ENCODE data around the gene ERVH48-1. TPM values are rescaled to one million over a fixed set of nuclear protein-coding genes. Genes with fewer than 3 reads are reported as not detected.
"Not testable (repeated sequence)": the region's sequence is repeated elsewhere in the genome, so short reads cannot be mapped to it uniquely, and the experiment has no call there.

Gene ERVH48-1
- total and polyA plus RNA-seq, 7 donors, result 0.03 to 0.04 TPM; not detected in 5

DNA sequence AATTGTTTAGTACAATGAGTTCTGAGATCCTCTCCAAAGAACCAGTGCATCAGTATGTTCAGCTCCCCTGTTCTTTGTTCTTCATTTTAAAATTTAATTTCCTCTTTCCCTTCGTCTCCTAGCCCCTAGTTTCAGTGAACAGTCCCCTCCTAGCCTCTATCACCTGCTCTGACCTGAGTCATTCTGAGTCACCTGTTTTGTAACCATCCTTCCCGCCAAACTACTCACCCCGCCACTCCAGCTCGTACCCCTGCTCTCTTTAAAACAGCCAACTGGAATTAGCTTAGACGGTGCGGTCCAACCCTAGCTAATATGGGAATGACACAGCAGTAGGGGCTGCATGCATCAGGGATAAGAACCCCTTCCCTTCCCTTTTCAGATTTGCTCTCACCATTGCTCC lies 16.8 kb upstream of the ERVH48-1 start:
- no peak overlapping the region for H3K4me3 ChIP-seq
- ATAC-seq (no peak), DNase-seq (no peak)
- H3K27ac ChIP-seq, result no peak overlapping the region
- no peaks in the 10 kb centered on the region for H3K9me3 ChIP-seq
- no peak for TF ChIP-seq CTCF (IDR thresholded peaks at IDR 0.05)
- H3K4me1 ChIP-seq, result peaks cover 13% of the 10 kb centered on the region
- intact Hi-C loops (cut with DNase I), result no loop called here
- no peaks in the 10 kb centered on the region for H3K36me3 ChIP-seq (ENCODE audit: insufficient read depth in 1 of 2, low read depth in 1 of 2)
- no peaks in the 10 kb centered on the region for H3K27me3 ChIP-seq (ENCODE audit: insufficient read depth in 3 of 3, low read length in 2 of 3)
- WGBS, 3 donors, result 71 to 79% (median 74%) methylated on average over 6 of the region's 6 CpGs

- no peak overlapping the region for H3K4me3 ChIP-seq
- ATAC-seq (no peak), DNase-seq (no peak)
- intact Hi-C loops (cut with DNase I), result no loop called here
- no peaks in the 10 kb centered on the region for H3K36me3 ChIP-seq (ENCODE audit: insufficient read depth in 1 of 2, low read depth in 1 of 2)
- no peak for TF ChIP-seq CTCF (IDR thresholded peaks at IDR 0.05)
- H3K27ac ChIP-seq, result no peak overlapping the region
- no peaks in the 10 kb centered on the region for H3K9me3 ChIP-seq
- peaks cover 13% of the 10 kb centered on the region for H3K4me1 ChIP-seq
- H3K27me3 ChIP-seq (ENCODE audit: insufficient read depth in 3 of 3, low read length in 2 of 3), result no peaks in the 10 kb centered on the region
- 94 to 95% (median 94%) methylated on average over 6 of the region's 6 CpGs for WGBS, 3 donors
Observed at GRCh38 chr21:42941696-42942085, 16.3 kb upstream of the ERVH48-1 start.

- Histone ChIP-seq H3K36me3 (ENCODE audit: insufficient read depth in 1 of 2, low read depth in 1 of 2) (no peaks in the 10 kb centered on the region), H3K27me3 (ENCODE audit: insufficient read depth in 3 of 3, low read length in 2 of 3) (no peaks in the 10 kb centered on the region), H3K9me3 (no peaks in the 10 kb centered on the region), H3K27ac (peak overlapping the region; percentile 56), H3K4me1 (peaks cover 13% of the 10 kb centered on the region), H3K4me3 (no peak overlapping the region)
- ATAC-seq, result peak; percentile 98 to 99 (median 98)
- peak; percentile 70 to 77 for DNase-seq
- no peak for TF ChIP-seq CTCF (IDR thresholded peaks at IDR 0.05)
- WGBS, 3 donors, result 20 to 24% (median 20%) methylated on average over 16 of the region's 16 CpGs
- intact Hi-C loops (cut with DNase I), result loop anchor here (5.0 to 10.0 kb wide), 3 partner anchors 33 to 55 kb away; partner anchors contain the start of gene PKNOX1 (in 1 of the 2)
Observed at GRCh38 chr21:42939582-42940413, 14.4 kb upstream of the ERVH48-1 start.

- not testable (repeated sequence) for H3K36me3 ChIP-seq (ENCODE audit: insufficient read depth in 1 of 2, low read depth in 1 of 2); ATAC-seq; H3K27ac ChIP-seq; H3K4me3 ChIP-seq; H3K27me3 ChIP-seq (ENCODE audit: insufficient read depth in 3 of 3, low read length in 2 of 3); H3K9me3 ChIP-seq; DNase-seq
- H3K4me1 ChIP-seq, result peaks cover 13% of the 10 kb centered on the region
- intact Hi-C loops (cut with DNase I), result loop anchor here (5.0 to 10.0 kb wide), 3 partner anchors 34 to 56 kb away; partner anchors contain the start of gene PKNOX1 (in 1 of the 2)
- WGBS, 3 donors, result 88 to 96% (median 90%) methylated on average over 6 of the region's 6 CpGs
Observed at GRCh38 chr21:42938606-42938995, 13.2 kb upstream of the ERVH48-1 start.

DNA sequence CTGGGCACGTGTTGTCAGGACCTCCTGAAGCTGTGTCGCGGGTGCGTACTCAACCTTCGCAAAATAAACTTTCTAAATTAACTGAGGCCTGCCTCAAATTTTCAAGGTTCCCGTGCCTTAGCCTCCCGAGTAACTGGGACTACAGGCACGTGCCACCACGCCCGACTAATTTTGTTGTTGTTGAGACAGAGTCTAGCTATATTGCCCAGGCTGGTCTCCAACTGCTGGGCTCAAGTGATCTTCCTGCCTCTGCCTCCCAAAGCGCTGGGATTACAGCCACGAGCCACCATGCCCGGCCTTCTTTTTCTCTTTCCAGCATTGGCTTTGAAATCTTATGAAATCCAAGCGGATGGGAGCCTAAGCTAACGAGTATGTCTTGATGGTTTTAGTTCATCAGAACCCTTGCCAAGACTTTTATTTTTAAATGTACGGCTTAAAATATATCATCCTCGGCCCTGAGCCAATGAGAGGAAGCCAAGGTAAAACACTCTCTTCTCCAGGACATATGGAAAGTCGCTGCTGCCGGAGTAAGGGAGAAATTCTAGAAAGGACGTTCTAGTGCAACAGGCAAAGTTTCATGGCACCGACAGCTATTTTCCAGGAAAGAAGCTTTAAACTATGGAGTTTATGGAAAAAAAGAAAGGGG lies 12.7 kb upstream of the ERVH48-1 start:
- intact Hi-C loops (cut with DNase I), result loop anchor here (5.0 to 10.0 kb wide), 3 partner anchors 34 to 57 kb away; partner anchors contain the start of gene PKNOX1 (in 1 of the 2)
- no peaks in the 10 kb centered on the region for H3K36me3 ChIP-seq (ENCODE audit: insufficient read depth in 1 of 2, low read depth in 1 of 2)
- ATAC-seq (no peak), DNase-seq (no peak)
- H3K4me1 ChIP-seq, result peaks cover 13% of the 10 kb centered on the region
- 70 to 79% (median 75%) methylated on average over 21 of the region's 21 CpGs for WGBS, 3 donors
- TF ChIP-seq CTCF (IDR thresholded peaks at IDR 0.05), result no peak
- H3K4me3 ChIP-seq, result no peak overlapping the region
- no peaks in the 10 kb centered on the region for H3K9me3 ChIP-seq
- H3K27me3 ChIP-seq (ENCODE audit: insufficient read depth in 3 of 3, low read length in 2 of 3), result no peaks in the 10 kb centered on the region
- no peak overlapping the region for H3K27ac ChIP-seq

DNA sequence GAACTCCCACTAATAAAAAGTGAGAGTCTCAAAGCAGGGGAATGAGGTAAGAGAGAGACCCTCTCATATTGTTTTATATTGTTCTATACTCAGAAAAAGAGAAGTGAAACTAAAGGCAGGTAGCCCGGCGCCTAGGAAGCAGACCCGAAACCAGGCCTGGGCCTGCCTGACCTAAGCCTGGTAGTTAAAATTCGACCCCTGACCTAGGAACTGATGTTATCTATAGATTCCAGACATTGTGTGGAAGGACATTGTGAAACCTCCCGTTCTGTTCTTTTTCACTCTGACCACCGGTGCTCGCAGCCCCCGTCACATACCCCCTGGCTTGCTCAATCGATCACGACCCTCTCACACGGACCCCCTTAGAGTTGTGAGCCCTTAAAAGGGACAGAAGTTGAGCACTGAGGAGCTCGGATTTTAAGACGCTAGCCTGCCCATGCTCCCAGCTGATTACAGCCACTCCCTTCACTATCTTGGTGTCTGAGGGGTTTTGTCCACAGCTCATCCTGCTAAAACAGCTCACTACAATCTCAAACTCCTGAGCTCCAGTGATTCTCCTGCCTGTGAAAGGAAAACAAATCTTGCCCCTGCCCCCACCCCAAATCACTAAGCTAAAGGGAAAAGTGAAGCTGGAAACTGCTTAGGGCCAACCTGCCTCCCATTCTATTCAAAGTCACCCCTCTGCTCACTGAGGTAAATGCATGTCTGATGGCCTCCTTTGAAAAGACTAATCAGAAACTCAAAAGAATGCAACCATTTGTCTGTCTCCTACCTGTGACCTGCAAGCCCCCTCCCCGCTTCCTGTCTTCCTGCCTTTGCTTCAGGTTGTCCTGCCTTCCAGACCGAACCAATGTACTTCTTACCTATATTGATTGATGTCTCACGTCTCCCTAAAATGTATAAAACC lies 11.9 kb upstream of the ERVH48-1 start:
- not testable (repeated sequence) for H3K36me3 ChIP-seq (ENCODE audit: insufficient read depth in 1 of 2, low read depth in 1 of 2); H3K27ac ChIP-seq

More for the DNA sequence above, 11.9 kb upstream of the ERVH48-1 start:
- not testable (repeated sequence) for H3K9me3 ChIP-seq; H3K4me3 ChIP-seq; H3K27me3 ChIP-seq (ENCODE audit: insufficient read depth in 3 of 3, low read length in 2 of 3); ATAC-seq; DNase-seq
- H3K4me1 ChIP-seq, result peaks cover 13% of the 10 kb centered on the region
- 86 to 90% (median 87%) methylated on average over 16 of the region's 16 CpGs for WGBS, 3 donors
- intact Hi-C loops (cut with DNase I), result loop anchor here (5.0 to 10.0 kb wide), 3 partner anchors 35 to 58 kb away; partner anchors contain the start of gene PKNOX1 (in 1 of the 2)

Measured in psoas muscle (tissue), 8 donors.